Endothelial cell of umbilical vein (primary cell): Measurements from ENCODE around the gene TMEM178B. TPM values are rescaled to one million over a fixed set of nuclear protein-coding genes. Genes with fewer than 3 reads are reported as not detected.

Experiments
- BruUV-seq: library from RNA; stranded (reverse); fragments of 400-500 nt; replicated peaks from 2 replicates; lab custom pipeline; 2021; lab: Mats Ljungman, UMichigan
- CTCF ChIA-PET: fragments of 300-600, 350-600 bp; sonication (Branson Sonifier 250); formaldehyde crosslinking; loops from one replicate; lab custom pipeline; 2021; ENCODE audit warnings: antibody characterized with exemption, inconsistent platforms; lab: Charles Lee
- POLR2A ChIA-PET: fragments of 300-600, 350-600 bp; sonication (Branson Sonifier 250); formaldehyde crosslinking; loops from one replicate; lab custom pipeline; 2021; ENCODE audit warnings: antibody characterized with exemption, inconsistent platforms; lab: Charles Lee
- DNase-seq: peaks from one replicate; pipeline ENCODE4 v3.0.0-alpha.2; 2011; ENCODE audit warnings: low read depth, low spot score
- FAIRE-seq: peaks from 2 replicates; lab custom pipeline; 2011; peaks lifted over from hg19 to GRCh38; lab: Jason Lieb, UNC
- H2AFZ ChIP-seq: 2 replicates; pipeline ENCODE4 v1.6.0; 2012; ENCODE audit warnings: low read depth, low read length, control low read depth, inconsistent platforms
- H3K27ac ChIP-seq: 2 replicates; pipeline ENCODE4 v1.5.1; 2011; ENCODE audit warnings: low read depth, mild to moderate bottlenecking, control low read depth, low read length, moderate library complexity; ENCODE audit not compliant: insufficient read depth
- H3K27me3 ChIP-seq, 2 experiments: 2 replicates each; pipeline versions ENCODE4 v1.6.0 to v1.6.1; 2011; ENCODE audit warnings: low read length in 2 of 2, mixed read lengths in 1 of 2; ENCODE audit not compliant: control insufficient read depth in 2 of 2, insufficient read depth in 2 of 2
- H3K36me3 ChIP-seq, 2 experiments: 2 replicates in 1 of 2; 3 replicates in 1 of 2; pipeline ENCODE4 v1.5.1; 2011; ENCODE audit warnings: low read length in 2 of 2, mild to moderate bottlenecking in 1 of 2, moderate library complexity in 1 of 2; ENCODE audit not compliant: control insufficient read depth in 2 of 2, insufficient read depth in 2 of 2; ENCODE audit errors: extremely low read depth in 1 of 2
- H3K4me1 ChIP-seq: 3 replicates; pipeline ENCODE4 v1.5.1; 2011; ENCODE audit warnings: mild to moderate bottlenecking, low read length; ENCODE audit not compliant: control insufficient read depth, insufficient read depth; ENCODE audit errors: extremely low read depth
- H3K4me2 ChIP-seq: 2 replicates; pipeline ENCODE4 v1.6.1; 2011; ENCODE audit warnings: low read length, control low read depth, mixed read lengths; ENCODE audit not compliant: insufficient read depth
- H3K4me3 ChIP-seq, 3 experiments: fragments of 200-600 bp in 1 of 3; sonication (generic), shearing (Covaris generic) in 1 of 3; replicated peaks in 1 of 3; 2 replicates each; pipeline ENCODE4 v1.5.1; 2011 to 2016; ENCODE audit warnings: control low read depth in 3 of 3, low read length in 3 of 3, mild to moderate bottlenecking in 2 of 3, inconsistent platforms in 1 of 3, low read depth in 1 of 3, moderate library complexity in 1 of 3; ENCODE audit not compliant: insufficient read depth in 1 of 3
- H3K79me2 ChIP-seq: 2 replicates; pipeline ENCODE4 v1.6.0; 2012; ENCODE audit warnings: low read length, inconsistent platforms; ENCODE audit not compliant: control insufficient read depth, insufficient read depth
- H3K9ac ChIP-seq: replicated peaks from 2 replicates; pipeline ENCODE3; 2011; ENCODE audit warnings: low read length, control low read depth; ENCODE audit not compliant: insufficient read depth; ENCODE audit errors: extremely low read depth
- H3K9me1 ChIP-seq: replicated peaks from 3 replicates; pipeline ENCODE4 v1.6.0; 2011; ENCODE audit warnings: mild to moderate bottlenecking, low read length; ENCODE audit not compliant: control insufficient read depth, insufficient read depth; ENCODE audit errors: extremely low read depth
- H3K9me3 ChIP-seq: replicated peaks from 2 replicates; pipeline ENCODE4 v1.5.1; 2012; ENCODE audit warnings: low read length, inconsistent platforms; ENCODE audit not compliant: control insufficient read depth, insufficient read depth
- H4K20me1 ChIP-seq: replicated peaks from 2 replicates; pipeline ENCODE3; 2011; ENCODE audit warnings: mild to moderate bottlenecking, low read length; ENCODE audit not compliant: control insufficient read depth, insufficient read depth; ENCODE audit errors: extremely low read depth
- MYC ChIP-seq: IDR thresholded peaks from one replicate; pipeline ENCODE4 v1.6.1; 2011; ENCODE audit warnings: mild to moderate bottlenecking, low read depth, low read length
- POLR2A ChIP-seq: IDR thresholded peaks from 2 replicates; pipeline ENCODE4 v1.6.1; 2012; ENCODE audit warnings: low read depth, mild to moderate bottlenecking, control low read depth, low read length
- POLR2AphosphoS5 ChIP-seq: IDR thresholded peaks from 2 replicates; pipeline ENCODE4 v1.6.1; 2012; ENCODE audit warnings: low read depth, mild to moderate bottlenecking, control low read depth, low read length, moderate library complexity; ENCODE audit not compliant: insufficient read depth
- dilution Hi-C: fragments of 300-500 bp; cut with MboI; formaldehyde crosslinking; loops from one replicate; pipeline ENCODE4 v1.15.0; 2019; ENCODE audit warnings: low sequenced_read_pairs; ENCODE audit not compliant: extremely low pct_ligation_motif_present
- intact Hi-C: fragments of 100-400 bp; cut with micrococcal nuclease; formaldehyde crosslinking; loops from one replicate; pipeline ENCODE4 v1.10.0; 2022
- polyA plus RNA-seq, 4 experiments: library from polyadenylated mRNA; depleted of rRNA in 3 of 4; stranded (reverse) in 3 of 4; unstranded in 1 of 4; fragments of >200 nt; gene quantifications; 2 replicates each; pipeline versions ENCODE4 v1.2.1 to v1.2.3, GENCODE V29; 2011 to 2012; ENCODE audit warnings: missing spikeins in 1 of 4
- total RNA-seq: library from RNA; stranded (reverse); gene quantifications from 2 replicates; pipeline ENCODE4 v1.2.3, GENCODE V29; 2021

The TMEM178B gene
- total and polyA plus RNA-seq, 2 donors (not counting 3 experiments of a cell fraction or from before 2014, with no cell fraction given): not detected

DNA sequence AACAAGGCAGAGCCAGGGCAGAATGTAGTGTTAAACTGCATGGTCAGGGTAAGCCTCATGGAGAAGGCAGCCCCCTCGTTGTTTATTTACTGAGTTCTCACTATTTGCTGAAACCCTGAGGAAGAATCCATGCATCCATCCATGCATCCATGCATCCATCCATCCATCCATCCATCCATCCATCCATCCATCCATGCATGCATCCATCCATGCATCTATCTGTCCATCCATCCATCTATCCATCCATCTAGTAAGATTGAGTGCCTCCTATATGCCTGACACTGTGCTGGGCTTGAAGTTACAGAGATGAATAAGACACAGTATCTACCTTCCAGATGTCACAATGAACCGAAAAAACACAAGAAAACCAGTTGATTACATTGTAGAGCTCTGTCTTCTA lies 275.9 kb downstream of the TMEM178B start:
- ChIA-PET POLR2A (no interaction called here), CTCF (no interaction called here)
- Histone ChIP-seq H3K4me1 (peaks cover 10% of the 10 kb centered on the region), H3K9me1 (no peaks in the 10 kb centered on the region), H4K20me1 (no peaks in the 10 kb centered on the region), H3K4me2 (no peak overlapping the region), H3K36me3 (no peaks in the 10 kb centered on the region), H3K9me3 (no peaks in the 10 kb centered on the region), H3K79me2 (no peaks in the 10 kb centered on the region), H3K4me3 (no peak overlapping the region), H3K27me3 (no peaks in the 10 kb centered on the region), H3K27ac (no peak overlapping the region), H3K9ac (no peak overlapping the region), H2AFZ (no peak overlapping the region)
- dilution Hi-C loops: no loop called here
- BruUV-seq: no TSS peak
- TF ChIP-seq POLR2AphosphoS5 (no peak), MYC (no peak)
- intact Hi-C loops: loop anchor here (10.0 kb wide), 1 partner anchor 155 kb away; no protein-coding TSS in a partner anchor
- FAIRE-seq (no peak), DNase-seq (no peak)

DNA sequence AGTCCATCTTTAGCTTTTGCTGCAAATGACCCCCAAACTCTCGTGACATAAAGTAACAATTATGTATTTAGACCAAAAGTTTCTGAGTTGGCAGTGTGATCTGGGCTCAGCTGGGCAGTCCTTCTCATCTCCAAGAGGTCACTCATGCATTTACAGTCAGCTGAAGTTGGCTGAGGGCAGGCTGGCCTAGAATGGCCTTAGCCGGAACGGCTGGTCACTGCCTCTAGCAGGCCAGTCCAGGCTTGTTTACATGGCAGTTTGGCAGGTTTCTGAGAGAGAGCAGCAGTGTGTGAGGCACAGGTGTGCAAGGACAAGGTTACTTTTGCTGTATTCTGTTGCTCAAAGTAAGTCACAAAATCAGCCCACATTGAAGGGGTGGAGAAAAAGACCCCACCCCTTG lies 277.3 kb downstream of the TMEM178B start:
- ChIA-PET POLR2A (no interaction called here), CTCF (no interaction called here)
- dilution Hi-C loops: no loop called here
- H3K27ac ChIP-seq: no peak overlapping the region
- intact Hi-C loops: no loop called here
- H3K9me3 ChIP-seq: no peaks in the 10 kb centered on the region
- H2AFZ ChIP-seq: no peak overlapping the region
- H4K20me1 ChIP-seq: no peaks in the 10 kb centered on the region
- no peaks in the 10 kb centered on the region for H3K36me3 ChIP-seq
- BruUV-seq: no TSS peak
- DNase-seq (no peak), FAIRE-seq (no peak)
- no peak overlapping the region for H3K4me3 ChIP-seq
- no peak overlapping the region for H3K9ac ChIP-seq
- H3K27me3 ChIP-seq: no peaks in the 10 kb centered on the region
- no peaks in the 10 kb centered on the region for H3K9me1 ChIP-seq
- no peak overlapping the region for H3K4me2 ChIP-seq
- no peak for TF ChIP-seq POLR2A
- peaks cover 21% of the 10 kb centered on the region for H3K4me1 ChIP-seq
- H3K79me2 ChIP-seq: no peaks in the 10 kb centered on the region
